M059J (cell line): ENCODE results near the gene ZNF728. TPM values are rescaled to one million over a fixed set of nuclear protein-coding genes. Genes with fewer than 3 reads are reported as not detected.
"Not testable (repeated sequence)": the region's sequence is repeated elsewhere in the genome, so short reads cannot be mapped to it uniquely, and the experiment has no call there.

ENCODE experiments used
- DNase-seq: peaks from one replicate; pipeline ENCODE4 v3.0.0-alpha.2; 2012; ENCODE audit warnings: low read depth
- total RNA-seq: library from RNA; depleted of rRNA; stranded (reverse); fragments of >200 nt; shearing (Covaris generic); gene quantifications from 2 replicates; pipeline ENCODE4 v1.2.3, GENCODE V29; 2014; rRNA removed

Gene ZNF728
- total RNA-seq: not detected in 2 replicates

DNA sequence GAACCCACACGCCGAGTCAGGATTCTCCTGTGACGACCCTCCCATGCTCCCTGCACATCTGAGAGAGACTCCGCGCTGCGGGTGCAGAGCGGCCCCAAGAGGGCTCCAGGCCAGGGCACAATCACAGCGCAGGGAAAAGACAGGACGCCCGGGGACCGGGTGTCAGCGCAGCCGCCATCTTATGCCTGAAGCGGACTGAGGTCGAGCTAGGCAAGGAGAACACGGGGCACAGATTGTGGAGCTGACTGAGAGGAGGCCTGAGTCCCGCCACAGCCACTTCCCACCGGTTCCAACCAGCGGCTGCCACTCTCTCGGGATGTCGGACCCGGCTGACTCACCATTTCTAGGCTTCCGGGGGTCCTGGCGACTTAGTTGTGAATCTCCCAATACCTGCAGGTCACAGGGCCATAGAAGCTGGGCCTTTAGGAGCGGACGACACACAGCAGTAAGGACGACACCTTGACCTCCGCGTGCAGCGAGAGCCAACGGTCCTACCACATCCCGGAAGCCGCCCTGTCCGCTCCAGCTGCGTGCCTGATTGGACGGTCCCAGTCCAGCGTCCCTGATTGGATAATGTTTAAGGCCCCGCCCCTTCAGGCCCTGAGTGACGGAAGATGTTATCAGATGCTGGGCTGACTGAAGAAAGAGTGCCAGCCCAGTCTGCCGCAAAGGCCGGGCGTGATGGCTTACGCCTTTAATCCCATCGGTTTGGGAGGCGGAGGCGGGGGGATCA, at the start of gene ZNF728:
ZNF728 (minus strand) TSS at position 487 of the 733 bp plus-strand sequence; CDS start at position 341, 146 bp downstream.
- no peak for DNase-seq

DNA sequence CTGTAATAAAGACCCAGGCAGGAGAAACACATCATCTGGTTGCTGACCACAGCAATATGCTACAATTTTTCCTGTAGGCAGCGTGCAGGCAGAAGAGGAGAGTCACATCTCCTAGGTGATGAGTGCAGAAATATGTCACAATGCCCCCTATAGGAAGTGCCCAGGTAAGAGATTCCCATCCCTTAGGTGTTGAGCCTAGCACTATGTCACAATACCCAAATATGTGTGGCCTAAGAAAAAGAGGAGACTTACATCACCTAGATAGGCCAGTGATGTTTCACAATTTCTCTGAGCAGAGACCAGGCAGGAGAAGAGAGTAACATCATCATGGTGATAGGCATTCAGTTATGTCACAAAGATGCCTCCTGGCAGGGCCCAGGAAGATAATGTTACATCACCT, 49.4 kb upstream of the ZNF728 start:
- DNase-seq: no peak

DNA sequence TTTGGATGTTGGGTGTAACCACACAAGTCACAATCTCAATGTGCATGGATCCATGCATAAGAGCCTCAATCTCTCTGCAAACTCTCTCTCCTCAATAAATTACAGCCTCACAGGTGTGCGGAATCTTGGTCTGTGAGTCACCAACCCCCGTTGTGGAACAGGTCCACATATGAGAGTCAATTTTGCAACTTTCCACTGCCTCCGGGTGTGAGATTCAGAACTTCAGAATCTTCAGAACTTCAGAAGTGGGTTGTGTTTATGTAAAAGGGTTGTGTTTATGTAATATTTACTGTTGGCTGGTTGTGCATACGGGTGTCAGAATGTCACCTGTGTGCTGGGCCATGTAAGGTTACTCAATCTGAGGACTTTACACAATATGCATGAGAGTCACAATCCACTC, 46.3 kb upstream of the ZNF728 start:
- no peak for DNase-seq

DNA sequence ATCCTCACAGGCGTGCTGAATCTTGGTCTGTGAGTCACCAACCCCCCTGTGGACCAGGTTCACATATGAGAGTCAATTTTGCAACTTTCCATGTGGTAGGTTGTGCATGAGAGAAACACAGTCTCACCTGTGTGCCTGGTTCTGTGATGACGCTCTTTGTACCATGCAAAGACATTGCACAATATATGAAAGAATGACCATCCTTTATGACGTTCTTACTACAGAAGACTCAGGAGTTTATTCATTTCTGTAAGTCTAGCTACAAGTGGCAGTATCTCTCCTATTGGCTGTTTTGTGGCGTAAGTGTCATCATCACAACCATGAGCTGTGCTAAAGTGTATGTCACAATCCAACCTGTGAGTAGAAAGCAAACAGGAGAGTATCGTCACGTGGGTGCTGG, 43.8 kb upstream of the ZNF728 start:
- no peak for DNase-seq

DNA sequence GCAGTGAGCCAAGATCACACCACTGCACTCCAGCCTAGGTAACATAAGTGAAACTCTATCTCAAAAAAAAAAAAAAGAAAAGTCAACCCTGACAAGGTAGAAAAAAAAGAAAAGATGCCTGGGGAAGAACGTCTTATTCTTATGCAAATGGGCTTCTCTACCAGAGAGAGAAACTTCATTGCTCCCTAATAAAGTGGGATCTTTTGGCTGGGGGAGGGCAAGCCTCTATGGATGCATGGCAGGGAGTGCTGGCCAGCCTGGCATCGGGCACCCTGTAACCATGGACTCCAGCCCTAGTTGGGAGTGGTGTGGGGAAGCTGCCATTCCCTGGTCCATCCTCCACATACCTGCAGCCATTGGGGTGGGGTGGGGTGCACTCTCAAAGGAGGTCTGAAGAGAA, 30.7 kb upstream of the ZNF728 start:
- DNase-seq: no peak

DNA sequence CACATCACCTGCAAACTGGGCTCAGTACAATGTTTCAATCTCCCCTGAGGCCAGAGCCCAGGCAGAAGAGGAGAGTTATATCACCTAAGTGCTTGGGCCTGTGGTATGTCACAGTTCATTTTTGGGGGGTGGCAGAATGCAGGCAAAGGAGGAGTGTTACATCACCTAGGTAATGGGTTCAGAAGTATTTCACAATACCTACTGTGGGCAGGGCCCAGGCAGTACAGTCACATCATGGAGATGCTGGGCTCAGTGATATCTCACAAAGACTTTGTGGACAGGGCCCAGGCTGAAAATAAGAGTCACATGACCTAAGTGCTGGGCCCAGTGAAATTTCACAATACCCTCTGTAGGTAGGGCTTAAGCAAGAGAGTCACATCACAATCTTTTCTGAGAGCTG, 12.7 kb upstream of the ZNF728 start:
- no peak for DNase-seq

DNA sequence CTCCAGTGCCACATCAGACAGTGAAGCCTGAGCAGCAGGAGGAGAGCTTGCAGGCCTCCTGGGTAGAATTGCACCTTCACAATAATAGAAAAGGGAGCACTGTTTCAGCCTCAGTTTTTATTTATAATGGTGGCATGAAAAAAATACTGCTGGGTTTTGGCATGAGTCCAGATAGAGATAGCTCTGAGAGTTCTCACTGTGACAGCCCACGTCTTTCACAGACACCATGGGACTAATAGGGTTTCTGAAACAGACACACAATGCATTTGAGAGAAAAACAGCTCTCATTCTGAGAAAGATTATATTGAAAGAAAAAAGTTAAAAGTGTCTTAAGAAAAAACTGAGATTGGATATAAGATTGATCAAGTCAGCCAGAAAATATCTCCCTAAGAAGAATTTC, 8.0 kb downstream of the ZNF728 start:
- not testable (repeated sequence) for DNase-seq

DNA sequence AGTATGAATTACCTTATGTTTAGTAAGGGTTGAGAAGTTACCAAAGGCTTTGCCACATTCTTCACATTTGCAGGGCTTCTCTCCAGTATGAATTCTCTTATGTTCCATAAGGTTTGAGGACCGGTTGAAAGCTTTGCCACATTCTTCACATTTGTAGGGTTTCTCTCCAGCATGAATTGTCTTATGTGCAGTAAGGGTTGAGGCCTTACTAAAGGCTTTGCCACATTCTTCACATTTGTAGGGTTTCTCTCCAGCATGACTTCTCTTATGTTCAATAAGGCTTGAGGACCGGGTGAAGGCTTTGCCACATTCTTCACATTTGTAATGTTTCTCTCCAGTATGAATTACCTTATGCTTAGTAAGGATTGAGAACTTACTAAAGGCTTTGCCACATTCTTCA, 26.7 kb downstream of the ZNF728 start:
- no peak for DNase-seq

DNA sequence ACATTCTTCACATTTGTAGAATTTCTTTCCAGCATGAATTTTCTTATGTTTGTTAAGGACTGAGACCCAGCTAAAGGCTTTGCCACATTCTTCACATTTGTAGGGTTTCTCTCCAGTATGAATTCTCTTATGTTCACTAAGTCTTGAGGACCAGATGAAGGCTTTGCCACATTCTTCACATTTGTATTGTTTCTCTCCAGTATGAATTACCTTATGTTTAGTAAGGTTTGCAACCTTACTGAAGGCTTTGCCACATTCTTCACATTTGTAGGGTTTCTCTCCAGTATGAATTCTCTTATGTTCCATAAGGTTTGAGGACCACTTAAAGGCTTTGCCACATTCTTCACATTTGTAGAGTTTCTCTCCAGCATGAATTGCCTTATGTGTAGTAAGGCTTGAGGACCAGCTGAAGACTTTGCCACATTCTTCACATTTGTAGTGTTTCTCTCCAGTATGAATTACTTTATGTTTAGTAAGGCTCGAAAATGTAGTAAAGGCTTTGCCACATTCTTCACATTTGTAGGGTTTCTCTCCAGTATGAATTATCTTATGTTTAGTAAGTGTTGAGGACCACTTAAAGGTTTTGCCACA, 27.3 kb downstream of the ZNF728 start:
- not testable (repeated sequence) for DNase-seq

DNA sequence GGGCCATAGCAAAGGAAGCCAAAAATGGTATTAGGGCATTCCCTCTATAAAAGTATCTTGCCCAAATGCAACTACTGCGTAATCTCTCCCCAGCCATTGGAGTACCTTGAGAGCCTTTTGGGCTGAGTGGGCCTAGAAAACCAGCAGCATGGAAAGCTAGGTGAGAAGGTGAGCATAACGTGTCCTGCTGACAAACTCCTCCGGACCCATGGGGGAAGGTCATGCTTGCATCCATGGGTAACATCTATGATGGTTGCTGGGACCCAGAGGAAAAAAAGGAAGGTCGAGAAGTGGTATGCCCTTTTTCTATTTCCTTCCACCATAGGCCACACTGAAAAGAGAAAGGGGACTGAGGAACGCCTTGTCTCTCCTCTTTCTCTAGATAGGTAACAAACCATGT, 57.4 kb downstream of the ZNF728 start:
- no peak for DNase-seq

DNA sequence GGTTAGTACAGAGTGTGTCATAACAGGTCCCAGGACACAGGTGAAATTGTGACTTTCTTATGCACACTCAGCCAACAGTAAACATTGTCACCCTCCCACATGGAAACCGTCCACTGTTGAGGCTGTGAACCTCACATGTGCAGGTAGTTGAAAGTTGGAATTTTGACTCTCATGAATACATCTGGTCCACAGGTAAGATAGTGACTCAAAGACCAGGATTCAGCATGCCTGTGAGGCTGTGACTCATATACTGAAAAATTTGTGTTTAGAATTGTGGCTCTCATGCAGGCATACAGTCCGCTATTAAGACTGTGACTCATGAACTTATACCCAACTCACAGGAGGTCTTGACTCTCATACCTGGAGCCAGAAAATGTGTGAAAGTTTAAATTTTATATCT, 67.8 kb downstream of the ZNF728 start:
- no peak for DNase-seq

DNA sequence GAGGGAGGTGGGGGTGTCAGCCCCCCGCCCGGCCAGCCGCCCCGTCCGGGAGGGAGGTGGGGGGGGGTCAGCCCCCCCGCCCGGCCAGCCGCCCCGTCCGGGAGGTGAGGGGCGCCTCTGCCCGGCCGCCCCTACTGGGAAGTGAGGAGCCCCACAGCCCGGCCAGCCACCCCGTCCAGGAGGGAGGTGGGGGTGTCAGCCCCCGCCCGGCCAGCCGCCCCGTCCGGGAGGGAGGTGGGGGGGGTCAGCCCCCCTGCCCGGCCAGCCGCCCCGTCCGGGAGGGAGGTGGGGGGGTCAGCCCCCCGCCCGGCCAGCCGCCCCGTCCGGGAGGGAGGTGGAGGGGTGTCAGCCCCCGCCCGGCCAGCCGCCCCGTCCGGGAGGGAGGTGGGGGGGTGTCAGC, 75.4 kb downstream of the ZNF728 start:
- not testable (repeated sequence) for DNase-seq

DNA sequence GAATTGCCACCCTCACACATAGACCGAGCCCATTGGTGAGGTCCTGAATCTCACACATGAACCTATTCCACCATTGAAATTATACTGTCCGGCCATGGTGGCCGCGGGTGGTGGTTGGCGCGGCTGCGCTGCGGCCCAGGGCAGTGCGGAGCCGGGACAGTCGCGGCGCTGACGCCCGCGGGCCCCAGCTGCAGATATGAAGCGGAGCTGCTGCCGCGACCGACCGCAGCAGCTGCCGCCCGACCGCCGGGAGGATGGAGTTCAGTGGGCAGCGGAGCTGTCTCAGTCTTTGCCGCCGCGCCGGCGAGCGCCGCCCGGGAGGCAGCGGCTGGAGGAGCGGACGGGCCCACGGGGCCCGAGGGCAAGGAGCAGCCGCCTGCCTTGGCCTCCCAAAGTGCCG, 77.8 kb downstream of the ZNF728 start:
- DNase-seq: not testable (repeated sequence)

Other genes with a start within 250 kb of the ZNF728 start
- not detected in 2 replicates for gene ZNF99, start 219.0 kb downstream of the ZNF728 start, total RNA-seq
- not detected in 2 replicates for gene ZNF723, start 170.9 kb downstream of the ZNF728 start, total RNA-seq
- gene ZNF730, start 113.8 kb upstream of the ZNF728 start, total RNA-seq: 0.81 and 3.6 TPM in 2 replicates
- 11.1 and 14.0 TPM in 2 replicates for gene ZNF724, start 247.2 kb upstream of the ZNF728 start, total RNA-seq